Liver (tissue), 9 donors: ENCODE data around the gene MRPL27. TPM values are rescaled to one million over a fixed set of nuclear protein-coding genes. Genes with fewer than 3 reads are reported as not detected.

Experiments used
- DNase-seq: peaks from one replicate; pipeline ENCODE4 v3.0.0-alpha.2; 2017; ENCODE audit warnings: low spot score
- H3K27ac ChIP-seq, 2 donors: one replicate each; pipeline ENCODE4 v1.7.0; 2013; ENCODE audit warnings: inconsistent platforms in 2 of 2, low read length in 2 of 2, control low read depth in 1 of 2, low read depth in 1 of 2, mild to moderate bottlenecking in 1 of 2
- H3K27me3 ChIP-seq, 4 donors: one replicate each; pipeline versions ENCODE4 v1.6.1 to v1.7.0; 2013; ENCODE audit warnings: low read length in 3 of 4, inconsistent platforms in 1 of 4, mild to moderate bottlenecking in 1 of 4, moderate library complexity in 1 of 4; ENCODE audit not compliant: control insufficient read depth in 4 of 4, insufficient read depth in 4 of 4
- H3K36me3 ChIP-seq, 4 donors: one replicate each; pipeline versions ENCODE4 v1.6.1 to v1.7.0; 2013; ENCODE audit warnings: low read length in 3 of 4, mild to moderate bottlenecking in 3 of 4, low read depth in 1 of 4, moderate library complexity in 1 of 4; ENCODE audit not compliant: control insufficient read depth in 4 of 4, insufficient read depth in 3 of 4
- H3K4me1 ChIP-seq, 4 donors: one replicate each; pipeline versions ENCODE4 v1.6.1 to v1.7.0; 2013; ENCODE audit warnings: low read length in 3 of 4, mild to moderate bottlenecking in 3 of 4, moderate library complexity in 1 of 4; ENCODE audit not compliant: control insufficient read depth in 4 of 4, insufficient read depth in 4 of 4
- H3K4me3 ChIP-seq, 3 donors: one replicate each; pipeline versions ENCODE4 v1.6.1 to v1.7.0; 2013; ENCODE audit warnings: low read length in 3 of 3, control low read depth in 1 of 3, low read depth in 1 of 3, mild to moderate bottlenecking in 1 of 3
- H3K9ac ChIP-seq, 2 donors: one replicate each; pipeline ENCODE4 v1.7.0; 2013; ENCODE audit warnings: low read length in 2 of 2, mild to moderate bottlenecking in 2 of 2, moderate library complexity in 2 of 2, control low read depth in 1 of 2, low read depth in 1 of 2
- H3K9me3 ChIP-seq, 4 donors: one replicate each; pipeline versions ENCODE4 v1.6.1 to v1.7.0; 2013; ENCODE audit warnings: low read length in 3 of 4; ENCODE audit not compliant: control insufficient read depth in 4 of 4
- EGR1 ChIP-seq, 2 donors: IDR thresholded peaks; 2 replicates each; pipeline ENCODE4 v1.6.1; 2016 to 2018; ENCODE audit warnings: antibody characterized with exemption in 2 of 2, low read depth in 2 of 2
- GABPA ChIP-seq, 2 donors: IDR thresholded peaks in 1 of 2; conservative IDR thresholded peaks in 1 of 2; 2 replicates each; pipeline ENCODE4 v1.6.1; 2016; ENCODE audit warnings: antibody characterized with exemption in 2 of 2, mild to moderate bottlenecking in 1 of 2, moderate library complexity in 1 of 2
- HNF4A ChIP-seq, 2 donors: conservative IDR thresholded peaks; 2 replicates each; pipeline ENCODE4 v1.6.1; 2016; ENCODE audit warnings: antibody characterized with exemption in 2 of 2, mild to moderate bottlenecking in 2 of 2
- HNF4G ChIP-seq: IDR thresholded peaks from 2 replicates; pipeline ENCODE4 v1.6.1; 2016; ENCODE audit warnings: antibody characterized with exemption
- JUND ChIP-seq, 2 donors: IDR thresholded peaks; 2 replicates each; pipeline ENCODE4 v1.6.1; 2016; ENCODE audit warnings: antibody characterized with exemption in 2 of 2
- NR2F2 ChIP-seq: IDR thresholded peaks from 2 replicates; pipeline ENCODE4 v1.6.1; 2016; ENCODE audit warnings: antibody characterized with exemption
- RAD21 ChIP-seq, 2 donors: IDR thresholded peaks; 2 replicates each; pipeline ENCODE4 v1.6.1; 2016; ENCODE audit warnings: antibody characterized with exemption in 2 of 2, mild to moderate bottlenecking in 2 of 2
- RXRA ChIP-seq, 2 donors: IDR thresholded peaks; 2 replicates each; pipeline ENCODE4 v1.6.1; 2017 to 2018; ENCODE audit warnings: antibody characterized with exemption in 2 of 2, mild to moderate bottlenecking in 1 of 2
- SP1 ChIP-seq: IDR thresholded peaks from 2 replicates; pipeline ENCODE4 v1.6.1; 2018; ENCODE audit warnings: antibody characterized with exemption, mild to moderate bottlenecking
- TAF1 ChIP-seq: conservative IDR thresholded peaks from 2 replicates; pipeline ENCODE4 v1.6.1; 2016; ENCODE audit warnings: antibody characterized with exemption, mild to moderate bottlenecking
- YY1 ChIP-seq: IDR thresholded peaks from 2 replicates; pipeline ENCODE4 v1.6.1; 2016; ENCODE audit warnings: antibody characterized with exemption, mild to moderate bottlenecking
- WGBS: extraction: QIAGEN DNeasy Blood & Tissue Kit; methylation state at CpG from one replicate; pipeline ENCODE4 v1.1.7; 2013; 5-methylcytosine and 5-hydroxymethylcytosine counted together
- polyA plus RNA-seq, 2 donors: library from polyadenylated mRNA; stranded (reverse) in 1 of 2; unstranded in 1 of 2; fragments of 200-250 nt in 1 of 2; fragments of >200 nt in 1 of 2; fragmentation: Nextera tagmentation in 1 of 2; extraction: Ambion mirVana in 1 of 2; gene quantifications; one replicate each; pipeline versions ENCODE4 v1.2.1 to v1.2.3, GENCODE V29; 2013 to 2015
- total RNA-seq, 2 donors: library from RNA; depleted of rRNA; stranded (reverse); fragments of >200 nt; gene quantifications; one replicate each; pipeline ENCODE4 v1.2.3, GENCODE V29; 2014
- TF ChIP-seq, protein P1 (sequence below): IDR thresholded peaks from 2 replicates; pipeline ENCODE4 v1.6.1; 2016; ENCODE audit warnings: antibody characterized with exemption, mild to moderate bottlenecking
- donor health status: healthy.
- donor health status: healthy.
- donor health status: healthy.
- donor health status: healthy.
- donor health status: healthy.

MRPL27 gene
- total and polyA plus RNA-seq, 4 donors, result 25.9 to 87.1 (median 53.5) TPM

- TF ChIP-seq NR2F2 (no peak), TAF1 (no peak), JUND (IDR thresholded peaks at IDR 0.05) (no peak), HNF4A (conservative IDR thresholded peaks at IDR 0.05) (no peak), YY1 (no peak), RXRA (IDR thresholded peaks at IDR 0.05) (no peak), GABPA (IDR thresholded peaks at IDR 0.05 in 1 of 2, conservative IDR thresholded peaks at IDR 0.05 in 1 of 2) (no peak), EGR1 (IDR thresholded peaks at IDR 0.05; ENCODE audit: low read depth in 2 of 2) (no peak), HNF4G (no peak)
- Histone ChIP-seq H3K4me1 (peaks cover 0 to 6% (median 3%) of the 10 kb centered on the region in 4 donors), H3K4me3 (no peak overlapping the region), H3K27ac (no peak overlapping the region), H3K9ac (no peak overlapping the region), H3K9me3 (no peaks in the 10 kb centered on the region), H3K27me3 (no peaks in the 10 kb centered on the region), H3K36me3 (peaks cover 1 to 39% (median 15%) of the 10 kb centered on the region in 4 donors)
- DNase-seq, result no peak
- WGBS, result 93% methylated on average over 4 of the region's 4 CpGs
Observed at GRCh38 chr17:50355336-50355700, 17.7 kb downstream of the MRPL27 start.

- WGBS, result 94% methylated on average over 13 of the region's 13 CpGs
- no peak overlapping the region for H3K27ac ChIP-seq
- no peaks in the 10 kb centered on the region for H3K27me3 ChIP-seq
Observed at GRCh38 chr17:50354776-50355175, 18.2 kb downstream of the MRPL27 start.

GRCh38 chr17:50354198-50354597 is 18.8 kb downstream of the MRPL27 start:
- H3K4me3 ChIP-seq, result no peak overlapping the region
- TF ChIP-seq RAD21 (IDR thresholded peaks at IDR 0.05), result no peak
- TF ChIP-seq NR2F2, result no peak
- no peak for TF ChIP-seq HNF4A (conservative IDR thresholded peaks at IDR 0.05)
- TF ChIP-seq, protein P1, sequence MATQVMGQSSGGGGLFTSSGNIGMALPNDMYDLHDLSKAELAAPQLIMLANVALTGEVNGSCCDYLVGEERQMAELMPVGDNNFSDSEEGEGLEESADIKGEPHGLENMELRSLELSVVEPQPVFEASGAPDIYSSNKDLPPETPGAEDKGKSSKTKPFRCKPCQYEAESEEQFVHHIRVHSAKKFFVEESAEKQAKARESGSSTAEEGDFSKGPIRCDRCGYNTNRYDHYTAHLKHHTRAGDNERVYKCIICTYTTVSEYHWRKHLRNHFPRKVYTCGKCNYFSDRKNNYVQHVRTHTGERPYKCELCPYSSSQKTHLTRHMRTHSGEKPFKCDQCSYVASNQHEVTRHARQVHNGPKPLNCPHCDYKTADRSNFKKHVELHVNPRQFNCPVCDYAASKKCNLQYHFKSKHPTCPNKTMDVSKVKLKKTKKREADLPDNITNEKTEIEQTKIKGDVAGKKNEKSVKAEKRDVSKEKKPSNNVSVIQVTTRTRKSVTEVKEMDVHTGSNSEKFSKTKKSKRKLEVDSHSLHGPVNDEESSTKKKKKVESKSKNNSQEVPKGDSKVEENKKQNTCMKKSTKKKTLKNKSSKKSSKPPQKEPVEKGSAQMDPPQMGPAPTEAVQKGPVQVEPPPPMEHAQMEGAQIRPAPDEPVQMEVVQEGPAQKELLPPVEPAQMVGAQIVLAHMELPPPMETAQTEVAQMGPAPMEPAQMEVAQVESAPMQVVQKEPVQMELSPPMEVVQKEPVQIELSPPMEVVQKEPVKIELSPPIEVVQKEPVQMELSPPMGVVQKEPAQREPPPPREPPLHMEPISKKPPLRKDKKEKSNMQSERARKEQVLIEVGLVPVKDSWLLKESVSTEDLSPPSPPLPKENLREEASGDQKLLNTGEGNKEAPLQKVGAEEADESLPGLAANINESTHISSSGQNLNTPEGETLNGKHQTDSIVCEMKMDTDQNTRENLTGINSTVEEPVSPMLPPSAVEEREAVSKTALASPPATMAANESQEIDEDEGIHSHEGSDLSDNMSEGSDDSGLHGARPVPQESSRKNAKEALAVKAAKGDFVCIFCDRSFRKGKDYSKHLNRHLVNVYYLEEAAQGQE, result no peak
- no peak for TF ChIP-seq SP1
- H3K27me3 ChIP-seq, result no peaks in the 10 kb centered on the region
- peaks cover 0 to 5% (median 3%) of the 10 kb centered on the region in 4 donors for H3K4me1 ChIP-seq
- peaks cover 1 to 38% (median 15%) of the 10 kb centered on the region in 4 donors for H3K36me3 ChIP-seq
- H3K9me3 ChIP-seq, result no peaks in the 10 kb centered on the region
- H3K27ac ChIP-seq, result no peak overlapping the region
- no peak for DNase-seq
- 96% methylated on average over 15 of the region's 15 CpGs for WGBS
- H3K9ac ChIP-seq, result no peak overlapping the region

More at GRCh38 chr17:50354776-50355175, 18.2 kb downstream of the MRPL27 start:
- Histone ChIP-seq H3K9ac (no peak overlapping the region), H3K36me3 (peaks cover 1 to 39% (median 15%) of the 10 kb centered on the region in 4 donors), H3K4me1 (peaks cover 0 to 6% (median 3%) of the 10 kb centered on the region in 4 donors), H3K9me3 (no peaks in the 10 kb centered on the region), H3K4me3 (no peak overlapping the region)
- TF ChIP-seq TAF1, result no peak
- TF ChIP-seq RAD21 (IDR thresholded peaks at IDR 0.05), result no peak
- no peak for DNase-seq
